K562 (cell line): ENCODE measurements around the gene UROD. TPM values are rescaled to one million over a fixed set of nuclear protein-coding genes. Genes with fewer than 3 reads are reported as not detected.

Source experiments
- FOS ChIP-seq: IDR thresholded peaks from 3 replicates; pipeline ENCODE4 v1.6.1; 2011; ENCODE audit not compliant: insufficient read length; ENCODE audit errors: extremely low read depth
- FOXM1 ChIP-seq, 2 experiments: fragments of 450-650 bp in 1 of 2; sonication (generic) in 1 of 2; formaldehyde crosslinking in 1 of 2; IDR thresholded peaks; 2 replicates each; pipeline versions ENCODE4 v1.6.1 to v1.9.0; 2017 to 2022; ENCODE audit warnings: low read depth in 2 of 2, mild to moderate bottlenecking in 2 of 2, missing genetic modification reagents in 1 of 2, moderate library complexity in 1 of 2
- GATA2 ChIP-seq: sonication (generic); formaldehyde crosslinking; IDR thresholded peaks from 2 replicates; pipeline ENCODE4 v1.4.0; 2020; ENCODE audit warnings: mild to moderate bottlenecking, missing genetic modification reagents
- IFI16 ChIP-seq: fragments of 250-450 bp; sonication (Bioruptor Pico); IDR thresholded peaks from 2 replicates; pipeline ENCODE4 v2.1.2; 2022; ENCODE audit warnings: mild to moderate bottlenecking, inconsistent platforms
- MXI1 ChIP-seq: IDR thresholded peaks from 2 replicates; pipeline ENCODE4 v1.6.1; 2011; ENCODE audit warnings: low read depth, mild to moderate bottlenecking, improper control_type of control experiment, low read length
- NBN ChIP-seq: fragments of 450-650 bp; IDR thresholded peaks from 2 replicates; pipeline ENCODE4 v1.6.1; 2016; ENCODE audit warnings: low read depth, mild to moderate bottlenecking
- NCOR1 ChIP-seq: fragments of 450-650 bp; IDR thresholded peaks from 2 replicates; pipeline ENCODE4 v1.6.1; 2016; ENCODE audit warnings: mild to moderate bottlenecking, moderate library complexity
- NR0B1 ChIP-seq: fragments of 450-650 bp; IDR thresholded peaks from one replicate; pipeline ENCODE4 v1.6.1; 2018; ENCODE audit warnings: mild to moderate bottlenecking, moderate library complexity; ENCODE audit not compliant: partially characterized antibody
- NR1H2 ChIP-seq: sonication (generic); formaldehyde crosslinking; IDR thresholded peaks from 2 replicates; pipeline ENCODE4 v1.4.0; 2020; ENCODE audit warnings: mild to moderate bottlenecking, missing genetic modification reagents
- NR2C1 ChIP-seq, 2 experiments: fragments of 450-650 bp; IDR thresholded peaks; 2 replicates each; pipeline ENCODE4 v1.6.1; 2017; ENCODE audit warnings: mild to moderate bottlenecking in 2 of 2, antibody characterized with exemption in 1 of 2, inconsistent platforms in 1 of 2, missing compliant biosample characterization in 1 of 2, missing genetic modification characterization in 1 of 2
- NRF1 ChIP-seq, 2 experiments: fragments of 450-650 bp; IDR thresholded peaks in 1 of 2; conservative IDR thresholded peaks in 1 of 2; 2 replicates each; pipeline ENCODE4 v1.6.1; 2014; ENCODE audit warnings: mild to moderate bottlenecking in 2 of 2
- PHB ChIP-seq: fragments of 250-450 bp; sonication (Bioruptor Pico); IDR thresholded peaks from 2 replicates; pipeline ENCODE4 v1.5.0; 2021
- POLR2H ChIP-seq: IDR thresholded peaks from 2 replicates; pipeline ENCODE4 v1.6.1; 2016; ENCODE audit warnings: missing genetic modification characterization, low read depth, mild to moderate bottlenecking, control low read depth, missing compliant biosample characterization, moderate library complexity
- PRDM10 ChIP-seq: fragments of 450-650 bp; IDR thresholded peaks from 2 replicates; pipeline ENCODE4 v1.6.1; 2018; ENCODE audit not compliant: partially characterized antibody
- PYGO2 ChIP-seq: fragments of 450-650 bp; IDR thresholded peaks from 2 replicates; pipeline ENCODE4 v1.6.1; 2016; ENCODE audit warnings: mild to moderate bottlenecking, missing genetic modification characterization, moderate library complexity, missing compliant biosample characterization
- RAD21 ChIP-seq, 2 experiments: fragments of 250-450 bp in 1 of 2; fragments of 450-650 bp in 1 of 2; sonication (Bioruptor Pico) in 1 of 2; formaldehyde crosslinking in 1 of 2; IDR thresholded peaks in 1 of 2; conservative IDR thresholded peaks in 1 of 2; 2 replicates each; pipeline versions ENCODE4 v1.4.0 to v1.8.0; 2020 to 2022; ENCODE audit warnings: mild to moderate bottlenecking in 2 of 2, moderate library complexity in 1 of 2
- RBM17 ChIP-seq: fragments of 200-400 bp; formaldehyde crosslinking; IDR thresholded peaks from 2 replicates; pipeline ENCODE4 v1.6.1; 2017; ENCODE audit warnings: low read depth, mild to moderate bottlenecking, low read length, borderline replicate concordance
- SMARCE1 ChIP-seq: fragments of 450-650 bp; IDR thresholded peaks from 2 replicates; pipeline ENCODE4 v1.7.1; 2016; ENCODE audit warnings: mild to moderate bottlenecking
- TCF3 ChIP-seq: sonication (generic); formaldehyde crosslinking; IDR thresholded peaks from 2 replicates; pipeline ENCODE4 v1.4.0; 2020; ENCODE audit warnings: mild to moderate bottlenecking, missing genetic modification reagents
- TEAD1 ChIP-seq, 2 experiments: fragments of 450-650 bp in 1 of 2; sonication (generic) in 1 of 2; formaldehyde crosslinking; IDR thresholded peaks; 2 replicates each; pipeline versions ENCODE4 v1.4.0 to v1.8.0; 2020 to 2022; ENCODE audit warnings: mild to moderate bottlenecking in 2 of 2, missing genetic modification reagents in 1 of 2
- TFAM ChIP-seq: fragments of 250-450 bp; sonication (Bioruptor Pico); conservative IDR thresholded peaks from 2 replicates; pipeline ENCODE4 v1.5.0; 2021; ENCODE audit warnings: mild to moderate bottlenecking, moderate library complexity
- TRIM24 ChIP-seq, 2 experiments: fragments of 450-650 bp; IDR thresholded peaks; 2 replicates each; pipeline ENCODE4 v1.6.1; 2016
- ZC3H11A ChIP-seq: IDR thresholded peaks from 2 replicates; pipeline ENCODE4 v1.6.1; 2012; ENCODE audit warnings: low read depth, low read length, improper control_type of control experiment
- ZNF217 ChIP-seq: sonication (generic); formaldehyde crosslinking; IDR thresholded peaks from 2 replicates; pipeline ENCODE4 v1.8.0; 2022; ENCODE audit warnings: mild to moderate bottlenecking, missing genetic modification reagents
- polyA plus RNA-seq, 8 experiments: library from polyadenylated mRNA; depleted of rRNA in 4 of 8; stranded (reverse) in 5 of 8; unstranded in 3 of 8; fragments of >200 nt; fragmentation: Nextera tagmentation in 2 of 8; fragmentation: Illumina TruSeq in 1 of 8; extraction: Ambion mirVana in 2 of 8; extraction: Trizol in 1 of 8; gene quantifications; 2 replicates each; pipeline versions ENCODE4 v1.2.1 to v1.2.3, GENCODE V29; 2011 to 2014; ENCODE audit warnings: inconsistent platforms in 1 of 8, missing spikeins in 1 of 8
- total RNA-seq, 7 experiments: library from RNA; depleted of rRNA in 6 of 7; stranded (reverse); fragments of >200 nt in 6 of 7; fragmentation: Illumina TruSeq in 2 of 7; extraction: Trizol in 2 of 7; gene quantifications; 2 replicates each; pipeline versions ENCODE4 v1.2.1 to v1.2.3, GENCODE V29; 2011 to 2021; ENCODE audit warnings: low replicate concordance in 1 of 7
- TF ChIP-seq, protein P1 (sequence below): sonication (generic); formaldehyde crosslinking; IDR thresholded peaks from 2 replicates; pipeline ENCODE4 v1.5.0; 2020; ENCODE audit warnings: missing genetic modification reagents

UROD gene
- total and polyA plus RNA-seq, 9 of the 15 experiments (the other 6 are each of a cell fraction or from before 2014, with no cell fraction given) = 533 to 2,933 (median 1,100) TPM

DNA sequence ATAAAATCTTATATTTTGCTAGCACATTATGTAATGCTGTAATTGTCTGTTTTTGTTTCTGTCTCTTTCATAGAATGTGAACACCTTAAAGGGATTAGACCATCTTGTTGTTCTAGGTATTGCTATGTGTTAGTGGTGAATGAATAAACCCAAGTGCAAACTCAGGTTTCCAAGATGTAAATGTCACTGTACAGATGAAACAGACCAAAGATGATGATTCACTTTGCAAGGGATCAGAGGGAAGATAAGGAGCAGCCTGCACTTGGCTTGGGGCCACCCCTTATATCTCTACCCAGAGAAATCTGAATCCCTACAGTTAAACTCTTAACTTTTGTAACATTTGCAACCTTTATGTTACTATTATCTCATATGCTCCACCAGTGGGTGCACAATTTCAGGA lies 25.4 kb downstream of the UROD start (continued):
- TF ChIP-seq, protein P1, sequence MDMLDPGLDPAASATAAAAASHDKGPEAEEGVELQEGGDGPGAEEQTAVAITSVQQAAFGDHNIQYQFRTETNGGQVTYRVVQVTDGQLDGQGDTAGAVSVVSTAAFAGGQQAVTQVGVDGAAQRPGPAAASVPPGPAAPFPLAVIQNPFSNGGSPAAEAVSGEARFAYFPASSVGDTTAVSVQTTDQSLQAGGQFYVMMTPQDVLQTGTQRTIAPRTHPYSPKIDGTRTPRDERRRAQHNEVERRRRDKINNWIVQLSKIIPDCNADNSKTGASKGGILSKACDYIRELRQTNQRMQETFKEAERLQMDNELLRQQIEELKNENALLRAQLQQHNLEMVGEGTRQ = no peak
- TF ChIP-seq TEAD1 (CRISPR knock-in tag; IDR thresholded peaks at IDR 0.05) = peak in 1 of 2 experiments; percentile 47; a peak in 1 of 4 replicates
- peak; percentile 81 for TF ChIP-seq TCF3 (CRISPR knock-in tag)
- peak; percentile 79 for TF ChIP-seq GATA2 (CRISPR knock-in tag)
- peak; percentile 90 for TF ChIP-seq SMARCE1
- no peak for TF ChIP-seq RBM17
- TF ChIP-seq POLR2H (tag) = no peak
- TF ChIP-seq ZC3H11A = no peak
- no peak for TF ChIP-seq NR1H2
- no peak for TF ChIP-seq PRDM10
- TF ChIP-seq ZNF217 (CRISPR knock-in tag) = no peak
- peak; percentile 11 for TF ChIP-seq FOS
- TF ChIP-seq FOXM1 (IDR thresholded peaks at IDR 0.05; ENCODE audit: low read depth) = peak; percentile 51; the same call in 1 of the 2 replicates
- TF ChIP-seq FOXM1 (CRISPR knock-in tag; IDR thresholded peaks at IDR 0.05; ENCODE audit: low read depth) = no peak
- 0 out of 2 replicates have a peak, but pooled peaks have one; percentile 18 for TF ChIP-seq MXI1
- TF ChIP-seq NR2C1 (IDR thresholded peaks at IDR 0.05) = 0 out of 2 replicates have a peak, but pooled peaks have one; percentile 18
- TF ChIP-seq NR2C1 (tag; IDR thresholded peaks at IDR 0.05) = no peak
- TF ChIP-seq NCOR1 = peak; percentile 81
- TF ChIP-seq NRF1 (conservative IDR thresholded peaks at IDR 0.05 in 1 of 2, IDR thresholded peaks at IDR 0.05 in 1 of 2) = no peak
- no peak for TF ChIP-seq PYGO2
- peak in 1 of 2 experiments; percentile 15; a peak in 1 of 4 replicates for TF ChIP-seq RAD21 (CRISPR knock-in tag; conservative IDR thresholded peaks at IDR 0.05 in 1 of 2, IDR thresholded peaks at IDR 0.05 in 1 of 2)
- TF ChIP-seq PHB (CRISPR knock-in tag) = no peak
- TF ChIP-seq TRIM24 (IDR thresholded peaks at IDR 0.05) = peak in 1 of 2 experiments; percentile 59; a peak in 1 of 4 replicates
- no peak for TF ChIP-seq TFAM (CRISPR knock-in tag)
- no peak for TF ChIP-seq IFI16 (CRISPR knock-in tag)
- TF ChIP-seq NBN = peak; percentile 79; the same call in 1 of the 2 replicates
- TF ChIP-seq NR0B1 = no peak
